IMR-90 (cell line): ENCODE results near the gene FRAS1. TPM values are rescaled to one million over a fixed set of nuclear protein-coding genes. Genes with fewer than 3 reads are reported as not detected.

Experiments
- ATAC-seq: fragments of 200-7000 bp; cut with Tn5 transposase; 2 replicates; pipeline ENCODE4 v1.9.1; 2020; ENCODE audit warnings: low read depth, mild to moderate bottlenecking, moderate library complexity
- BruUV-seq: library from RNA; stranded (reverse); fragments of 400-500 nt; replicated peaks from 2 replicates; lab custom pipeline; 2021; lab: Mats Ljungman, UMichigan
- CTCF ChIA-PET: fragments of 300-600 bp; formaldehyde crosslinking; extraction: SDS; loops from one replicate; lab custom pipeline; 2021; ENCODE audit warnings: antibody characterized with exemption; lab: Yijun Ruan, JAX
- POLR2A ChIA-PET: fragments of 300-600 bp; sonication (Branson Sonifier 250); formaldehyde crosslinking; loops from one replicate; lab custom pipeline; 2022; ENCODE audit warnings: antibody characterized with exemption; ENCODE audit not compliant: unreplicated experiment; lab: Charles Lee
- DNase-seq: peaks from one replicate; pipeline ENCODE4 v3.0.0; 2013
- H2AFZ ChIP-seq: replicated peaks from 2 replicates; pipeline ENCODE3; 2013; ENCODE audit warnings: low read length, mild to moderate bottlenecking; ENCODE audit not compliant: poor library complexity
- H2AK5ac ChIP-seq: 2 replicates; pipeline ENCODE4 v1.6.1; 2013; ENCODE audit warnings: low read depth, low read length, inconsistent platforms
- H2AK9ac ChIP-seq: replicated peaks from 2 replicates; pipeline ENCODE3; 2013; ENCODE audit warnings: mild to moderate bottlenecking, low read depth, low read length, moderate library complexity; ENCODE audit not compliant: poor library complexity
- H2BK120ac ChIP-seq: 2 replicates; pipeline ENCODE4 v1.6.1; 2013; ENCODE audit warnings: low read depth, low read length, inconsistent platforms
- H2BK15ac ChIP-seq: 3 replicates; pipeline ENCODE4 v1.6.1; 2013; ENCODE audit warnings: low read depth, low read length, inconsistent platforms
- H2BK20ac ChIP-seq: 2 replicates; pipeline ENCODE4 v1.6.1; 2013; ENCODE audit warnings: low read depth, mild to moderate bottlenecking, inconsistent platforms, low read length, moderate library complexity
- H2BK5ac ChIP-seq: 2 replicates; pipeline ENCODE4 v1.6.1; 2013; ENCODE audit warnings: mild to moderate bottlenecking, low read depth, low read length, inconsistent platforms; ENCODE audit not compliant: poor library complexity, severe bottlenecking
- H3K14ac ChIP-seq: replicated peaks from 2 replicates; pipeline ENCODE4 v1.6.1; 2013; ENCODE audit warnings: low read depth, low read length, inconsistent platforms
- H3K18ac ChIP-seq: 2 replicates; pipeline ENCODE4 v1.6.1; 2013; ENCODE audit warnings: low read depth, low read length, control low read depth
- H3K23ac ChIP-seq: 2 replicates; pipeline ENCODE4 v1.6.1; 2013; ENCODE audit warnings: low read depth, low read length, inconsistent platforms
- H3K27ac ChIP-seq: 2 replicates; pipeline ENCODE4 v1.5.1; 2013; ENCODE audit warnings: mild to moderate bottlenecking, control low read depth, low read length; ENCODE audit not compliant: insufficient read depth
- H3K27me3 ChIP-seq: 2 replicates; pipeline ENCODE4 v1.6.1; 2013; ENCODE audit warnings: low read length; ENCODE audit not compliant: control insufficient read depth, insufficient read depth
- H3K36me3 ChIP-seq: 2 replicates; pipeline ENCODE4 v1.6.1; 2013; ENCODE audit warnings: low read length, mixed read lengths; ENCODE audit not compliant: control insufficient read depth, insufficient read depth
- H3K4ac ChIP-seq: 2 replicates; pipeline ENCODE4 v1.6.1; 2013; ENCODE audit warnings: low read depth, low read length, inconsistent platforms
- H3K4me1 ChIP-seq: 2 replicates; pipeline ENCODE4 v1.6.1; 2013; ENCODE audit warnings: low read length, mixed read lengths; ENCODE audit not compliant: control insufficient read depth, insufficient read depth
- H3K4me2 ChIP-seq: 2 replicates; pipeline ENCODE4 v1.6.1; 2013; ENCODE audit warnings: low read depth, mild to moderate bottlenecking, control low read depth, low read length, moderate library complexity
- H3K4me3 ChIP-seq: 2 replicates; pipeline ENCODE4 v1.5.1; 2013; ENCODE audit warnings: low read depth, mild to moderate bottlenecking, control low read depth, low read length, moderate library complexity; ENCODE audit not compliant: insufficient read depth
- H3K56ac ChIP-seq: 2 replicates; pipeline ENCODE4 v1.6.1; 2013; ENCODE audit warnings: low read length, inconsistent platforms; ENCODE audit not compliant: insufficient read depth; ENCODE audit errors: extremely low read depth
- H3K79me1 ChIP-seq, 2 experiments: 2 replicates each; pipeline ENCODE4 v1.6.1; 2013; ENCODE audit warnings: low read length in 2 of 2, inconsistent platforms in 1 of 2, low read depth in 1 of 2
- H3K9ac ChIP-seq: 2 replicates; pipeline ENCODE4 v1.6.1; 2013; ENCODE audit warnings: low read depth, low read length, control low read depth
- H3K9me1 ChIP-seq: 2 replicates; pipeline ENCODE4 v1.6.1; 2013; ENCODE audit warnings: low read length, inconsistent platforms; ENCODE audit not compliant: insufficient read depth
- H3K9me3 ChIP-seq: 2 replicates; pipeline ENCODE4 v1.6.1; 2013; ENCODE audit warnings: low read length; ENCODE audit not compliant: control insufficient read depth, insufficient read depth
- H4K20me1 ChIP-seq: 2 replicates; pipeline ENCODE4 v1.6.1; 2013; ENCODE audit warnings: low read length, inconsistent platforms; ENCODE audit not compliant: insufficient read depth
- H4K5ac ChIP-seq: 2 replicates; pipeline ENCODE4 v1.6.1; 2013; ENCODE audit warnings: mild to moderate bottlenecking, low read depth, low read length, control low read depth
- H4K8ac ChIP-seq, 2 experiments: 2 replicates each; pipeline ENCODE4 v1.6.1; 2013; ENCODE audit warnings: low read depth in 2 of 2, low read length in 2 of 2, control low read depth in 1 of 2, inconsistent platforms in 1 of 2
- H4K91ac ChIP-seq: 2 replicates; pipeline ENCODE4 v1.6.1; 2013; ENCODE audit warnings: low read depth, low read length, inconsistent platforms; ENCODE audit not compliant: insufficient read depth
- BHLHE40 ChIP-seq: fragments of 150-350 bp; IDR thresholded peaks from 2 replicates; pipeline ENCODE4 v1.6.1; 2016; ENCODE audit warnings: mild to moderate bottlenecking, low read depth, low read length
- CHD1 ChIP-seq: IDR thresholded peaks from 2 replicates; pipeline ENCODE4 v1.6.1; 2012; ENCODE audit warnings: low read depth, low read length, improper control_type of control experiment
- MAFK ChIP-seq: IDR thresholded peaks from 2 replicates; pipeline ENCODE4 v1.6.1; 2012; ENCODE audit warnings: low read depth, low read length, improper control_type of control experiment
- MXI1 ChIP-seq: IDR thresholded peaks from 2 replicates; pipeline ENCODE4 v1.6.1; 2012; ENCODE audit warnings: low read depth, mild to moderate bottlenecking, low read length, moderate library complexity, borderline replicate concordance
- NFE2L2 ChIP-seq: fragments of 150-350 bp; IDR thresholded peaks from 2 replicates; pipeline ENCODE4 v1.6.1; 2016; ENCODE audit warnings: low read depth, mild to moderate bottlenecking, low read length
- POLR2A ChIP-seq: IDR thresholded peaks from 2 replicates; pipeline ENCODE4 v1.6.1; 2012; ENCODE audit warnings: mild to moderate bottlenecking, low read depth, low read length
- RAD21 ChIP-seq: IDR thresholded peaks from 2 replicates; pipeline ENCODE4 v1.6.1; 2012; ENCODE audit warnings: low read length, improper control_type of control experiment
- WGBS, 2 experiments: methylation state at CpG; one replicate each; pipeline versions ENCODE4 v1.1.5 to v1.1.7; 2013; ENCODE audit warnings: missing lambda C conversion rate in 2 of 2; ENCODE audit not compliant: insufficient read length in 1 of 2; ENCODE audit errors: extremely low coverage in 2 of 2; 5-methylcytosine and 5-hydroxymethylcytosine counted together
- dilution Hi-C: fragments of 300-500 bp; cut with HindIII; formaldehyde crosslinking; loops from one replicate; pipeline ENCODE4 v1.14.3; 2018; ENCODE audit warnings: low sequenced_read_pairs; ENCODE audit not compliant: unreplicated experiment
- in situ Hi-C: fragments of 300-500 bp; cut with MboI; formaldehyde crosslinking; loops from 3 replicates; pipeline ENCODE4 v1.14.3; 2019; ENCODE audit warnings: low sequenced_read_pairs, inconsistent platforms, mixed read lengths
- intact Hi-C: fragments of 100-400 bp; cut with micrococcal nuclease; formaldehyde crosslinking; loops from 2 replicates; pipeline ENCODE4 v1.10.0; 2022
- polyA plus RNA-seq, 3 experiments: library from polyadenylated mRNA; depleted of rRNA; stranded (reverse); fragments of >200 nt; gene quantifications; 2 replicates each; pipeline ENCODE4 v1.2.3, GENCODE V29; 2012; ENCODE audit warnings: low replicate concordance in 1 of 3
- total RNA-seq: library from RNA; depleted of rRNA; stranded (reverse); fragments of >200 nt; gene quantifications from 2 replicates; pipeline ENCODE4 v1.2.3, GENCODE V29; 2012

FRAS1 gene
- total and polyA plus RNA-seq, 2 of the 4 experiments (the other 2 are of a cell fraction), result under 0.01 to 0.03 TPM

DNA sequence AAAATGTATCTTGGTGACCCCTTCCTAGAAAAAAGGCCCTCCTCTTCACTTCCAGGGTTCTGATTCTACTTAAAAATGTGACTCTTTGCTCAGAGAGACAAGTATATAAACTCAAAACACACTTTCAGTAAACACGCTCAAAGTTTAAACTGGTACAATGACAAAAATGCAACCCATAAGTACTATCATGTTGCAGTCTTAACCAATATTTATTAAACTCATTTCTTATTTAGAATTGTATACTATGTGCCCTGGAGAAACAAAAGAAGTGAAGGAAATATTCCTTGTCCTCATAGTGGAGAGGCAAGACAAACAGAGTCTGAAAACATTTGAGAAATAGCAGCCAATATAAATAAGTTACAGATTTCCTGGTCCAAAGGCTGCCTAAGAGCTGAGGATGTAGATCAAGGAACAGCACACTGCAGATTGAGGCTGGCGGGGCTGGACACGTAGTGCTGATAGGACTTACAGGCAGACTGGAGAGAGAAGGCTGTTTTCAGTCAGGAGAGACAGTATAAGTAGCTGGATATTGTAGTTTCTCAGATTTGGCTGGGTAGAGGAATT, 455.3 kb downstream of the FRAS1 start:
- Histone ChIP-seq H2BK5ac (no peak overlapping the region), H3K9me1 (no peaks in the 10 kb centered on the region), H3K23ac (no peak overlapping the region), H3K9me3 (no peaks in the 10 kb centered on the region), H4K91ac (no peak overlapping the region), H2BK15ac (no peak overlapping the region), H4K20me1 (no peaks in the 10 kb centered on the region), H3K27ac (no peak overlapping the region), H3K4ac (no peak overlapping the region), H2BK20ac (no peak overlapping the region), H3K4me1 (no peaks in the 10 kb centered on the region), H3K79me1 (no peaks in the 10 kb centered on the region), H2AK9ac (no peak overlapping the region), H3K4me2 (no peak overlapping the region), H3K14ac (no peak overlapping the region), H3K18ac (no peak overlapping the region), H3K56ac (no peak overlapping the region), H4K5ac (no peak overlapping the region), H3K4me3 (no peak overlapping the region), H2AFZ (no peak overlapping the region), H3K27me3 (peaks cover 4% of the 10 kb centered on the region; the same call in 1 of the 2 replicates), H3K36me3 (no peaks in the 10 kb centered on the region), H2AK5ac (no peak overlapping the region), H4K8ac (no peak overlapping the region), H2BK120ac (no peak overlapping the region), H3K9ac (no peak overlapping the region)
- ChIA-PET POLR2A (no interaction called here), CTCF (interaction anchor here (0.6 kb wide), 2 partner anchors 39 to 552 kb away, joined by 3 read pairs; no protein-coding TSS in a partner anchor)
- intact Hi-C loops (loop anchor here (5.0 kb wide), 1 partner anchor 455 kb away; the partner anchor contains the start of gene FRAS1), dilution Hi-C loops (no loop called here), in situ Hi-C loops (loop anchor here (10.0 kb wide), 1 partner anchor 558 kb away; no protein-coding TSS in a partner anchor)
- DNase-seq (peak; percentile 10), ATAC-seq (peak; percentile 86)
- no TSS peak for BruUV-seq
- TF ChIP-seq BHLHE40 (no peak), CHD1 (no peak), MAFK (no peak), POLR2A (no peak), RAD21 (no peak), NFE2L2 (no peak), MXI1 (no peak)
- 56% methylated on average over 2 of the region's 3 CpGs; no CpG with 5 or more reads in 1 of the 2 experiments for WGBS, 2 experiments
